RWPE2 (cell line): ENCODE data around the gene WWOX.

Experiments used
- ATAC-seq: fragments of 200-7000 bp; cut with Tn5 transposase; 3 replicates; pipeline ENCODE4 v1.9.1; 2021; ENCODE audit warnings: low read depth
- DNase-seq: peaks from one replicate; pipeline ENCODE4 v3.0.0-alpha.2; 2020; ENCODE audit warnings: low spot score
- H3K27ac ChIP-seq: fragments of 450-650 bp; 2 replicates; pipeline ENCODE4 v1.5.1; 2017; ENCODE audit warnings: mild to moderate bottlenecking; ENCODE audit not compliant: poor library complexity, severe bottlenecking
- H3K27me3 ChIP-seq: fragments of 250-450 bp; sonication (Bioruptor Pico); 2 replicates; pipeline ENCODE4 v1.5.1; 2021; ENCODE audit warnings: mild to moderate bottlenecking, moderate library complexity; ENCODE audit not compliant: insufficient read depth, poor library complexity, severe bottlenecking
- H3K36me3 ChIP-seq: fragments of 250-450 bp; sonication (Bioruptor Pico); 2 replicates; pipeline ENCODE4 v1.5.1; 2020; ENCODE audit warnings: low read depth, mild to moderate bottlenecking, moderate library complexity
- H3K4me1 ChIP-seq: fragments of 250-450 bp; sonication (Bioruptor Pico); 2 replicates; pipeline ENCODE4 v1.5.1; 2021; ENCODE audit warnings: mild to moderate bottlenecking, moderate library complexity; ENCODE audit not compliant: insufficient read depth, poor library complexity, severe bottlenecking
- H3K4me3 ChIP-seq: fragments of 250-450 bp; sonication (Bioruptor Pico); 2 replicates; pipeline ENCODE4 v1.5.1; 2021; ENCODE audit warnings: mild to moderate bottlenecking, moderate library complexity; ENCODE audit not compliant: severe bottlenecking
- H3K9me3 ChIP-seq: fragments of 250-450 bp; sonication (Bioruptor Pico); 2 replicates; pipeline ENCODE4 v1.5.1; 2021; ENCODE audit warnings: mild to moderate bottlenecking, moderate library complexity; ENCODE audit not compliant: severe bottlenecking
- CTCF ChIP-seq: fragments of 450-650 bp; IDR thresholded peaks from one replicate; pipeline ENCODE4 v1.5.1; 2017; ENCODE audit warnings: mild to moderate bottlenecking, moderate library complexity; ENCODE audit not compliant: poor library complexity, severe bottlenecking

The WWOX gene

DNA sequence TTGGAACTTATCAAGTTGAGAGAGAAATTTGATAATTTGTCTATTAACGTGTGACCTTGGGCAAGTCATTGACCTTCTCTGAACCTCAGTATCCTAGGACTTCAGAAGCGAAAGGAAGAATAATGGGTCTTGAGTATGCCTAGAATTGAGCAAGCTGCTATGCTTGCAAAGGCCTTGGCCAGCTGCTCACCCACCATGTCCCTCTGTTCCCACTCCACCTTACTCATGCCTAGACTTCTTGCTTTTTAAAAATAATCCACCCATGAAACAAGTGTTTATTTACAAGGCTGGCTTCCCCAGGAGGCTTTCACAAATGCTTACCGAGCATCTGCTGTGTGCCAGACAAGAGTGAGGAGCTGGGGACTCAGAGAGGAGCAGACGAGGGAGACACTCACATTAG, 910.4 kb downstream of the WWOX start:
- DNase-seq: no peak

GRCh38 chr16:79011282-79011681, 911.8 kb downstream of the WWOX start:
- Histone ChIP-seq H3K4me3 (no peak overlapping the region), H3K27ac (no peak overlapping the region), H3K4me1 (peaks cover 17% of the 10 kb centered on the region), H3K9me3 (no peaks in the 10 kb centered on the region), H3K27me3 (no peaks in the 10 kb centered on the region), H3K36me3 (no peaks in the 10 kb centered on the region)
- no peak for DNase-seq
- no peak for TF ChIP-seq CTCF
- ATAC-seq: no peak

More for the DNA sequence above, 910.4 kb downstream of the WWOX start:
- Histone ChIP-seq H3K4me1 (peaks cover 17% of the 10 kb centered on the region), H3K4me3 (no peak overlapping the region), H3K27me3 (no peaks in the 10 kb centered on the region), H3K27ac (no peak overlapping the region), H3K9me3 (no peaks in the 10 kb centered on the region), H3K36me3 (no peaks in the 10 kb centered on the region)
- no peak for TF ChIP-seq CTCF
- ATAC-seq: no peak

GRCh38 chr16:79012671-79013434, 913.4 kb downstream of the WWOX start:
- no peak for DNase-seq
- H3K36me3 ChIP-seq: no peaks in the 10 kb centered on the region
- H3K4me3 ChIP-seq: no peak overlapping the region
- no peak for ATAC-seq
- no peaks in the 10 kb centered on the region for H3K27me3 ChIP-seq
- TF ChIP-seq CTCF: no peak
- no peaks in the 10 kb centered on the region for H3K9me3 ChIP-seq
- H3K27ac ChIP-seq: no peak overlapping the region
- H3K4me1 ChIP-seq: peaks cover 11% of the 10 kb centered on the region

DNA sequence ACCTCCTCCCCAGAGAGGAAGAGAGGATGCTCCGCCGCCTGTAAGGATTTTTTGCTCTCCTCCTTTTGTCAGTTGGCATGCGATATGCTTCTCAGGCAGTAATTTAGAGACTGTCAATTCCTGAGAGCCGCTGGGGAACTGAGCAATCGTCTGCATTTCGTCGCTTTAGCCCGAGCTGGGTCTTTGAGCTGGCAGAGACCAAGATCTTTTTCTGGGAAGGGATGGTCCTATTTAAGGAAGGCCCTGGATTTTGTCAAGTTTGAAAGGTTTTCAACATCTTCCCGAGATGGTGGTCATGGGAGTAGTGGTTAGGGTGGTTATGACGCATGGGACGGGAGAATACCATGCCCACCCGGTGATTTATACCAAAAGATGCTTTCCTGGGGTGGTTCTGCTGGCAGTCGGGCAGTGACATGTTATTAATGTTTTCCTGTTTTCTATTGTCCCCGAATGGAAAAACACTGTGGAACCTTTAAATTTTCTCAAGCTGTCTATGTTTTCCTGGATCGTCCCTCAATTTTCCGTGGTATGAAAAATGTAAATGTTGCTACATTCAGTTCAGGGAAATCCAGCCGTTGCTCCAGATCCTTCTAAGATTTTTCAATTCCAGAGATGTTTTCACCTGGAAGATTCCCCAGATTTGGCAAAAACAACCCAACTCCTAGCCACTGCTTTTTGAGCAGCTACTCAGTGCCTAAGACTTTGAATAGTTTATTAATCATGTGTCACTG, 914.6 kb downstream of the WWOX start:
- DNase-seq (no peak), ATAC-seq (no peak)
- Histone ChIP-seq H3K4me1 (peaks cover 1% of the 10 kb centered on the region), H3K9me3 (no peaks in the 10 kb centered on the region), H3K27ac (no peak overlapping the region), H3K27me3 (no peaks in the 10 kb centered on the region), H3K36me3 (no peaks in the 10 kb centered on the region), H3K4me3 (no peak overlapping the region)
- no peak for TF ChIP-seq CTCF
